K562 (cell line): ENCODE results near the gene CDH18. TPM values are rescaled to one million over a fixed set of nuclear protein-coding genes. Genes with fewer than 3 reads are reported as not detected.

Source experiments
- ATAC-seq: fragments of 200-7000 bp; cut with Tn5 transposase; 3 replicates; pipeline ENCODE4 v1.9.1; 2020; ENCODE audit warnings: moderate library complexity
- BruUV-seq: library from RNA; stranded (reverse); fragments of 400-500 nt; replicated peaks from 2 replicates; lab custom pipeline; 2021; lab: Mats Ljungman, UMichigan
- CTCF ChIA-PET: fragments of 300-600 bp; formaldehyde crosslinking; extraction: SDS; loops from one replicate; lab custom pipeline; 2021; ENCODE audit warnings: low intra/inter-chr PET ratio; lab: Yijun Ruan, JAX
- POLR2A ChIA-PET: fragments of 300-600, 350-650 bp; sonication (Branson Sonifier 250); formaldehyde crosslinking; extraction: SDS; loops from one replicate; lab custom pipeline; 2021; ENCODE audit warnings: antibody characterized with exemption, inconsistent platforms; lab: Yijun Ruan, JAX
- DNase-seq, 4 experiments: peaks; one replicate each; pipeline versions ENCODE4 v3.0.0 to v3.0.0-alpha.2; 2011 to 2018; ENCODE audit warnings: low spot score in 3 of 4, mixed read lengths in 3 of 4; ENCODE audit errors: extremely low read depth in 1 of 4
- FAIRE-seq: peaks from 2 replicates; lab custom pipeline; 2011; peaks lifted over from hg19 to GRCh38; lab: Jason Lieb, UNC
- H2AFZ ChIP-seq: 2 replicates; pipeline ENCODE4 v1.6.0; 2011; ENCODE audit warnings: low read depth, low read length, control low read depth, inconsistent platforms
- H3K27ac ChIP-seq: fragments of 200-600 bp; 3 replicates; pipeline ENCODE4 v1.8.0; 2011; ENCODE audit warnings: low read depth, mild to moderate bottlenecking, control low read depth, inconsistent platforms, low read length, moderate library complexity, mixed read lengths; ENCODE audit errors: extremely low read depth
- H3K27me3 ChIP-seq, 2 experiments: fragments of 300-600 bp in 1 of 2; 2 replicates in 1 of 2; 3 replicates in 1 of 2; pipeline versions ENCODE4 v1.6.0 to v1.8.0; 2011; ENCODE audit warnings: inconsistent platforms in 2 of 2, low read length in 2 of 2, mild to moderate bottlenecking in 1 of 2, mixed read lengths in 1 of 2, moderate library complexity in 1 of 2; ENCODE audit not compliant: control insufficient read depth in 2 of 2, insufficient read depth in 2 of 2
- H3K36me3 ChIP-seq: fragments of 300-600 bp; 3 replicates; pipeline ENCODE4 v1.8.0; 2011; ENCODE audit warnings: mild to moderate bottlenecking, low read length, inconsistent platforms; ENCODE audit not compliant: control insufficient read depth, insufficient read depth
- H3K4me1 ChIP-seq, 2 experiments: fragments of 200-600 bp in 1 of 2; replicated peaks in 1 of 2; 2 replicates in 1 of 2; 3 replicates in 1 of 2; pipeline versions ENCODE4 v1.5.1 to v1.8.0; 2011; ENCODE audit warnings: inconsistent platforms in 2 of 2, low read length in 2 of 2, mild to moderate bottlenecking in 1 of 2, mixed read lengths in 1 of 2, moderate library complexity in 1 of 2; ENCODE audit not compliant: control insufficient read depth in 2 of 2, insufficient read depth in 2 of 2
- H3K4me2 ChIP-seq: 2 replicates; pipeline ENCODE4 v1.6.1; 2011; ENCODE audit warnings: low read length, control low read depth, inconsistent platforms, mixed read lengths; ENCODE audit not compliant: insufficient read depth
- H3K4me3 ChIP-seq: fragments of 200-600 bp; sonication (generic), shearing (Covaris generic); 2 replicates; pipeline ENCODE4 v1.5.1; 2016; ENCODE audit warnings: control low read depth, inconsistent platforms
- H3K79me2 ChIP-seq: fragments of 200-600 bp; 3 replicates; pipeline ENCODE4 v1.8.0; 2011; ENCODE audit warnings: low read length, inconsistent platforms; ENCODE audit not compliant: control insufficient read depth, insufficient read depth
- H3K9ac ChIP-seq, 2 experiments: 2 replicates each; pipeline versions ENCODE4 v1.6.0 to v1.6.1; 2011; ENCODE audit warnings: low read depth in 2 of 2, low read length in 2 of 2, control low read depth in 1 of 2, inconsistent platforms in 1 of 2, mild to moderate bottlenecking in 1 of 2, mixed read lengths in 1 of 2; ENCODE audit not compliant: insufficient read depth in 1 of 2
- H3K9me1 ChIP-seq: one replicate; pipeline ENCODE4 v1.6.0; 2011; ENCODE audit warnings: inconsistent platforms, mild to moderate bottlenecking, low read length, moderate library complexity; ENCODE audit not compliant: control insufficient read depth, insufficient read depth
- H3K9me3 ChIP-seq: replicated peaks from 2 replicates; pipeline ENCODE4 v1.5.1; 2011; ENCODE audit warnings: low read depth, low read length, inconsistent platforms; ENCODE audit not compliant: control insufficient read depth, insufficient read depth
- H4K20me1 ChIP-seq: replicated peaks from 2 replicates; pipeline ENCODE4 v1.6.1; 2011; ENCODE audit warnings: low read length, inconsistent platforms, mixed read lengths; ENCODE audit not compliant: control insufficient read depth, insufficient read depth
- ARNT ChIP-seq, 2 experiments: fragments of 450-650 bp; IDR thresholded peaks; 2 replicates each; pipeline ENCODE4 v1.6.1; 2016; ENCODE audit warnings: mild to moderate bottlenecking in 1 of 2
- GABPA ChIP-seq: fragments of 200-800 bp; sonication (Bioruptor generic); conservative IDR thresholded peaks from 2 replicates; pipeline ENCODE4 v1.6.1; 2016; ENCODE audit warnings: low read depth, missing genetic modification characterization, missing compliant biosample characterization
- NEUROD1 ChIP-seq: fragments of 150-350 bp; IDR thresholded peaks from 2 replicates; pipeline ENCODE4 v1.6.1; 2014; ENCODE audit warnings: borderline replicate concordance, low read length, low read depth; ENCODE audit not compliant: partially characterized antibody
- SP1 ChIP-seq: sonication (generic); formaldehyde crosslinking; IDR thresholded peaks from 2 replicates; pipeline ENCODE4 v1.8.1; 2022; ENCODE audit warnings: mild to moderate bottlenecking, missing genetic modification reagents
- SRSF1 ChIP-seq: fragments of 200-400 bp; formaldehyde crosslinking; IDR thresholded peaks from 2 replicates; pipeline ENCODE4 v1.6.1; 2017; ENCODE audit warnings: mild to moderate bottlenecking, low read depth, low read length, moderate library complexity
- SRSF9 ChIP-seq: fragments of 200-400 bp; formaldehyde crosslinking; IDR thresholded peaks from 2 replicates; pipeline ENCODE4 v1.6.1; 2017; ENCODE audit warnings: low read depth, low read length, borderline replicate concordance
- TAF9B ChIP-seq: fragments of 450-650 bp; IDR thresholded peaks from 2 replicates; pipeline ENCODE4 v1.6.1; 2018; ENCODE audit warnings: mild to moderate bottlenecking; ENCODE audit not compliant: partially characterized antibody
- ZNF140 ChIP-seq: fragments of 250-450 bp; sonication (Bioruptor Pico); IDR thresholded peaks from 2 replicates; pipeline ENCODE4 v1.8.0; 2021; ENCODE audit warnings: moderate library complexity, mild to moderate bottlenecking, inconsistent platforms
- ZNF507 ChIP-seq: conservative IDR thresholded peaks from 2 replicates; pipeline ENCODE4 v1.6.1; 2017; ENCODE audit warnings: missing genetic modification characterization, missing compliant biosample characterization
- ZNF639 ChIP-seq, 2 experiments: fragments of 200-800 bp in 1 of 2; sonication (Bioruptor generic) in 1 of 2; sonication (generic) in 1 of 2; formaldehyde crosslinking in 1 of 2; IDR thresholded peaks in 1 of 2; conservative IDR thresholded peaks in 1 of 2; 2 replicates each; pipeline versions ENCODE4 v1.5.0 to v1.6.1; 2016 to 2020; ENCODE audit warnings: missing compliant biosample characterization in 1 of 2, missing genetic modification characterization in 1 of 2, missing genetic modification reagents in 1 of 2
- ZSCAN32 ChIP-seq: fragments of 450-650 bp; formaldehyde crosslinking; IDR thresholded peaks from 2 replicates; pipeline ENCODE4 v1.4.0; 2020; ENCODE audit warnings: mild to moderate bottlenecking, moderate library complexity
- WGBS: fragments of 100-300 bp; shearing (Covaris generic); methylation state at CpG from one replicate; pipeline ENCODE4 v1.1.6; 2016; ENCODE audit warnings: low coverage, mixed read lengths; ENCODE audit not compliant: insufficient coverage; ENCODE audit errors: missing lambda C conversion rate; 5-methylcytosine and 5-hydroxymethylcytosine counted together
- in situ Hi-C: fragments of 300-500 bp; cut with MboI; formaldehyde crosslinking; loops from 4 replicates; pipeline ENCODE4 v1.15.0; 2018; ENCODE audit warnings: inconsistent platforms, mixed read lengths
- intact Hi-C: fragments of 100-400 bp; cut with micrococcal nuclease; formaldehyde crosslinking; loops from 2 replicates; pipeline ENCODE4 v1.14.2; 2022
- polyA plus RNA-seq, 8 experiments: library from polyadenylated mRNA; depleted of rRNA in 4 of 8; stranded (reverse) in 5 of 8; unstranded in 3 of 8; fragments of >200 nt; fragmentation: Nextera tagmentation in 2 of 8; fragmentation: Illumina TruSeq in 1 of 8; extraction: Ambion mirVana in 2 of 8; extraction: Trizol in 1 of 8; gene quantifications; 2 replicates each; pipeline versions ENCODE4 v1.2.1 to v1.2.3, GENCODE V29; 2011 to 2014; ENCODE audit warnings: inconsistent platforms in 1 of 8, missing spikeins in 1 of 8
- total RNA-seq, 7 experiments: library from RNA; depleted of rRNA in 6 of 7; stranded (reverse); fragments of >200 nt in 6 of 7; fragmentation: Illumina TruSeq in 2 of 7; extraction: Trizol in 2 of 7; gene quantifications; 2 replicates each; pipeline versions ENCODE4 v1.2.1 to v1.2.3, GENCODE V29; 2011 to 2021; ENCODE audit warnings: low replicate concordance in 1 of 7

The CDH18 gene
- total and polyA plus RNA-seq, 9 of the 15 experiments (the other 6 are each of a cell fraction or from before 2014, with no cell fraction given): 0.18 to 1.4 (median 0.31) TPM

DNA sequence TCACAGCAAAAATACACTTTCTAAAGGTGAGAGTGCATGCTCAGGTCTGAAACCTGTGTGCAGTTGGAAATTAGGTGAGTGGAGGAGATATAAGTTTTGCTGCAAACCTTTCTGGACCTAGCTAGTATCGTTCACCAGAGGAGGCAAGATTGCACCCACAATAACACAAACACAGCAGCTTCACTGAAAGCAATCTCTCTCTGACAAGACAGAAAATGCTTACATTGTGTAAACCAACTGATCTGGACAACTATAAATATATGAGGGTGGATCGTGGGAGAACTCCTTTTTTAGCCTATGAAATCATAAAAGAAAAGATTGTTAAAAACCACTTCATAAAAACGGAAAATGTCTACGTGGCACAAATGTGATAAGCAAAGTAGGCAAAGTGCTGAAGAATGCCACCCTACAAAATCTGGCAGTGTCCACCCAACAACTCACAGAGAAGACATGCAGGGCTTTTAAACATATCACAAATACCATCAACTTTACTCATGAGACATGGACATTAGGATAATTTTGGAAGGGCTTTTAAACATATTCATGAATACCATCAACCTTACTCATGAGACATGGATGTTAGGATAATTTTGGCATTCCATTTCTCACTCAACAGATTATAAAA, 134.3 kb downstream of the CDH18 start:
- ChIA-PET CTCF (no interaction called here), POLR2A (interaction anchor here (0.6 kb wide), 1 partner anchor 318 kb away, joined by 5 read pairs; no protein-coding TSS in a partner anchor)
- FAIRE-seq (no peak), DNase-seq (no peak), ATAC-seq (no peak)
- no TSS peak for BruUV-seq
- in situ Hi-C loops (no loop called here), intact Hi-C loops (no loop called here)
- H3K27me3 ChIP-seq: no peaks in the 10 kb centered on the region
- 0% methylated on average over 4 of the region's 4 CpGs for WGBS
- H2AFZ ChIP-seq: no peak overlapping the region
- no peak overlapping the region for H3K4me3 ChIP-seq
- H3K9me3 ChIP-seq: no peaks in the 10 kb centered on the region
- no peaks in the 10 kb centered on the region for H3K79me2 ChIP-seq
- no peak overlapping the region for H3K4me2 ChIP-seq
- no peak for TF ChIP-seq ZNF639 (CRISPR knock-in tag; conservative IDR thresholded peaks at IDR 0.05 in 1 of 2, IDR thresholded peaks at IDR 0.05 in 1 of 2)
- H3K36me3 ChIP-seq: no peaks in the 10 kb centered on the region
- H3K9ac ChIP-seq: no peak overlapping the region
- no peaks in the 10 kb centered on the region for H3K4me1 ChIP-seq
- no peak overlapping the region for H3K27ac ChIP-seq
- H3K9me1 ChIP-seq: no peaks in the 10 kb centered on the region
- H4K20me1 ChIP-seq: no peaks in the 10 kb centered on the region

DNA sequence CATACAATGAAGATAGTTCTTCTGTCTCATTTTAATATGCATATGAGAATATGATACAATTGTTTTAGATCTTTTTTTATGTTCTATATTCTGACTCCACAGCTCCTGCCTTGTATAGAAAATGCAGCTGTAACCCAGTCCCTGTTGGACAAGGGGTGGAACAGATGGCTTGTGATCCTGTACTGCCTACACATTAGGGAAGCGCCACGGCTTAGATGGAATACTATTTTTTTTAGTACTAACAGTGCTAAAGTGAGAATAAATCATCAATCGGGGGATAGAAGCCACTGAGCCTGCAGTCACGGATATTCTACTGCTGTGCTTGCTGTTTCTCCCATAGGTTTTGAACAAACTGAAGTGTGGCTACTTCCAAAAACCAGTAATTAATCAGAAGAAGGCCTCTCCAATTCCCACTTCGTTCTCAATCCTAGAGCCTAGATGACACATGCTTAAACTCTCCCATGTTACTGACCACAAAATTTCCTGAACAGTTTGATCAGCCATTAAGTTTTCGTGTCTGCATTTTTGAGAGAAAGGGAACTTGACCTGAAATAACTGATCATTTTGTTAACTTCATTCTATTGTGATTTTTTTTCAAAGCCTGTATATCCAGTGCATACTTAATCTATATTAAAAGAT, 150.3 kb downstream of the CDH18 start:
- no peaks in the 10 kb centered on the region for H3K79me2 ChIP-seq
- no TSS peak for BruUV-seq
- POLR2A ChIA-PET: no interaction called here
- no peaks in the 10 kb centered on the region for H3K4me1 ChIP-seq
- FAIRE-seq (no peak), DNase-seq (no peak), ATAC-seq (no peak)
- H3K27ac ChIP-seq: no peak overlapping the region
- CTCF ChIA-PET: no interaction called here
- no peaks in the 10 kb centered on the region for H3K36me3 ChIP-seq
- no peaks in the 10 kb centered on the region for H4K20me1 ChIP-seq
- intact Hi-C loops (no loop called here), in situ Hi-C loops (no loop called here)
- no peak overlapping the region for H2AFZ ChIP-seq
- H3K27me3 ChIP-seq: no peaks in the 10 kb centered on the region
- H3K4me3 ChIP-seq: no peak overlapping the region
- H3K9ac ChIP-seq: no peak overlapping the region
- no peaks in the 10 kb centered on the region for H3K9me1 ChIP-seq
- no peaks in the 10 kb centered on the region; the same call in none of the 2 replicates for H3K9me3 ChIP-seq
- 4% methylated on average over 6 of the region's 6 CpGs for WGBS
- no peak overlapping the region for H3K4me2 ChIP-seq
- TF ChIP-seq GABPA (tag) (no peak), ZSCAN32 (CRISPR knock-in tag) (no peak), SP1 (CRISPR knock-in tag) (no peak), SRSF9 (no peak), TAF9B (no peak), SRSF1 (no peak), NEUROD1 (no peak), ARNT (IDR thresholded peaks at IDR 0.05) (no peak), ZNF140 (CRISPR knock-in tag) (no peak), ZNF507 (tag) (no peak)
